GM21723 (cell line): ENCODE measurements around the gene RINL.
"Not testable (repeated sequence)": the region's sequence is repeated elsewhere in the genome, so short reads cannot be mapped to it uniquely, and the experiment has no call there.

Experiments
- ATAC-seq: cut with Tn5 transposase; IDR thresholded peaks from one replicate; pipeline ENCODE4 v1.9.1; 2021; ENCODE audit warnings: mild to moderate bottlenecking, moderate library complexity; ENCODE audit not compliant: unreplicated experiment

Gene RINL

DNA sequence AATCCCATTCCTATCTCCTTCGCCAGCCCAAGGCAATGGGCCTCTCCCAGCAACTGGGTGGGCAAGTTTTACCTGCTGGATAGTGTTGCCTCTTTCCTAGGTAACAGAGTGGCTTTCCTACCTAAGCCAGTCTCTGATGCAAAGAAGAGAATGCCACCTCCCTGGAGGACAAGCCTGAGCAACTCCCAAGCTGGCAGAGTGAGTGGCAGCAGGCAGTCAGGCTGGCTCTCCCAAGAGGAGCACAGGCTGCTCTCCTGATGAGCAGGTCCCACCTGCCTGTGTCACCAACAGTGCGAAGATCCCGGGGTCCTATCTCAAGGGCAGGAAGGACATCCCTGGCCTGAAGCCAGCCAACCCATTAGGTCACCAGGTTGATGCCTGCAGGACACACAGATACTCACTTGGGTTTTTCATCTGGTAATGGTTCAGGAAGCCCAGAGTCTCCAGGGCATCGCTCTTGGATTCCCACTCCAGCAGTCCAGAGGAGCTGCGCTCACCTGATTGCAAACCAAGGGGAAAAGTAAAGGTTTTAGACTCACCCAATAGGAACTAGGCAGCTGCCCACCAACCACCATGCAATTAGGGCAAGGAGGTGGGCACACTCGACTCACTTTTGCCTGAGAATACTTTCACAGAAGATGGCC, 41.0 kb downstream of the RINL start:
- ATAC-seq: no peak

DNA sequence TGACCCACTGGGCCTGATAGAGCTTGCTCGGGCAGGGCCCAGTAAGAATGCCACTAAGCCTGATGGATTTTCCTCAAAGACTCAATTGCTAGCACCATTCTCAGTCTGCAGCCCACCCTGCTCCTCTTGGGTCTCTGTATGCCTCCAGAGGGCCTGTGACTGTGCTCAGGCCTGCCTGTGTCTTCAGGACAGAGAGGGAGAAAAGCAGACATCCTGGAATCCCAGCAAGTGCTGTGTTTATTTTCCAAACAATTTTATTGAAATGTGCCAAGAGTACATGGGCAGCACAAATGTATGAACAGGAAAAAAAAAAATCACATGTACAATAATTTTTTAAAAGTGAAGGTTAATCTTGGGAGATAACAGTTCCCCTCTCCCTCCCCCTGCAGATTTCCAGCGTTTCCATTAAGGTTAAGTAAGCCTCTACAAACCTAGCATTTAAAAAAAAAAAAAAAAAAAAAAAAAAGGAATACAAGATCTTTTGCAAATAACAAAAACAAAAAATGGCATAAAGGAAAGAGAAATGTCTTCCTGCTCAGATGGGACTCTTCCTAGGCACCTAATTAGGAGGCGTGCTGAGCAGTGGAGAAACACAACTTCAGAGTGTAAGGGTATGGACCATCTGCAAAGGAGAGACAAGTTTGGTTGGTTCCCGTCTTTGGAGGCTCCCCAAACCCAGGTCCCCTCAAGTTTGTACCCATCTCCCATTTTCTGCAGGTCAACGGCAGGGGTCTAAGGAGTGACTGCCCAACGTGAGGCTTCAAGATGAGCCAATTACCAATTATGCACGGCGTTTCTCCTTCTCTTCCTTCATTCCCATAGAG, 41.7 kb downstream of the RINL start:
- ATAC-seq: no peak

DNA sequence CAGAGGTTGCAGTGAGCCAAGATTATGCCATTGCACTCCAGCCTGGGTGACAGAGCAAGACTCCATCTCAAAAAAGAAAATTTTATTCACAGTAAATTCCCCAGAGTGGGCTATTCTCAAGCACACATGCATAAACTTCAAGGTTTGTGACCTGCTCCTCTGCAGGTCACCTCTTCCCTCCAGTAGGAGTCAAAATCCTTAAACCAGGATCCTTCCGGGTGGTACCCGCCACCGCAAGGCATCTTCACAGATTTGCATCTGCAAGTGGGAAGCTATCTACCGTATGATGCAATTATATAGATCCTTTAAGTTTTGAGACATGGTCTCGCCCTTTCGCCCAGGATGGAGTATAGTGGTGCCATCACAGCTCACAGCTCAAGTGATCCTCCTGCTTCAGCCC, 43.5 kb downstream of the RINL start:
- ATAC-seq: no peak

DNA sequence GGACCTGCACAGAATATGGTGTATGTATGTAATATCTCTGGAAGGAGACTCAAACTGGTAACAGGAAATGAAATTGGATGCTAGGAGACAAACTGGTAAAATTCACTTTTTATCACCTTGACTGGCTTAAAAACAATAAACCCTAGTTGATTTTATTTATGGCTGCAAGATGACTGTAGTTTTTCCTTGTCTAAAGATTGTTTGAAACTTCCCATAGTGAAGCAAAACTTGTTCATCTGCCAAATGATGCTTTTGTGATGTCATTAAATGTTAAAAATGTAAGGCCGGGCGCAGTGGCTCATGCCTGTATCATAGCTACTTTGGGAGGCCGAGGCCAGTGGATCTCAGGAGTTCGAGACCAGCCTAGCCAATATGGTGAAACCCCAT, 44.0 kb downstream of the RINL start:
- no peak for ATAC-seq

DNA sequence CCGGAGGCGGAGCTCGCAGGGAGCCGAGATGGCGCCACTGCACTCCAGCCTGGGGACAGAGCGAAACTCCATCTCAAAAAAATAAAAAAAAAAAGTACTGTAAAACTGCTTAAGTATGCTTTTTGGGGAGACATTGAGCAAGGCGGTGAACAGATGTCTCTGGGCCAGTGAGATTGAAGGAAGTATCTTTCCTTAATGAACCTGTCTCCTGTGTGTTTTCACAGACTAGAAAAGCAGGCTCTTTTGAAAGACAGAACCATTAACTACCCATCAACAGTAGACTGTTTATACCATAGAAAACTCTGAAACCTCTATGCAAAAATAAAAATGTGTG, 45.0 kb downstream of the RINL start:
- ATAC-seq: no peak

DNA sequence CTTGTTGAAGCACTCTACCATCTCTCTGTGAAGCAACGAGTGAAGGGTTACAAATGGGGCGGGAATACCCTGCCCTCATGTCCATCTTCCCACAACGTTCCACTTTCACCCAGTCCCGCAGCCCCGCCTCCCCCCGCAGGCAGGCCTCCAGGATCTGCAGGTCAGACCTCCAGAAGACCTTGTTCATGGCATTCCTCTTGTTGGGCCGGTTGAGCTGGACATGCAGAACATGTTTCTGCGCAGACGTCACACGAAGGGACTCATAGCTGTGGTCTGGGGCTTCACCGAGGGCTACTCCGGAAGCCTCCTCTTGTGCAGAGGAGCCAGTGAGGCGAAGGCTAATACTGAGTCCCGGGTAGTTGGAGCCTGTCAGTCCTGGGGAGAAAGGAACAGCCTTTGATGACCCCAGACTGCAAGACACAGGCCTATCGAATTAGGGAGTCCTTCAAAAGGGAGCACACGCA, 46.9 kb downstream of the RINL start:
- peak; percentile 57 for ATAC-seq

DNA sequence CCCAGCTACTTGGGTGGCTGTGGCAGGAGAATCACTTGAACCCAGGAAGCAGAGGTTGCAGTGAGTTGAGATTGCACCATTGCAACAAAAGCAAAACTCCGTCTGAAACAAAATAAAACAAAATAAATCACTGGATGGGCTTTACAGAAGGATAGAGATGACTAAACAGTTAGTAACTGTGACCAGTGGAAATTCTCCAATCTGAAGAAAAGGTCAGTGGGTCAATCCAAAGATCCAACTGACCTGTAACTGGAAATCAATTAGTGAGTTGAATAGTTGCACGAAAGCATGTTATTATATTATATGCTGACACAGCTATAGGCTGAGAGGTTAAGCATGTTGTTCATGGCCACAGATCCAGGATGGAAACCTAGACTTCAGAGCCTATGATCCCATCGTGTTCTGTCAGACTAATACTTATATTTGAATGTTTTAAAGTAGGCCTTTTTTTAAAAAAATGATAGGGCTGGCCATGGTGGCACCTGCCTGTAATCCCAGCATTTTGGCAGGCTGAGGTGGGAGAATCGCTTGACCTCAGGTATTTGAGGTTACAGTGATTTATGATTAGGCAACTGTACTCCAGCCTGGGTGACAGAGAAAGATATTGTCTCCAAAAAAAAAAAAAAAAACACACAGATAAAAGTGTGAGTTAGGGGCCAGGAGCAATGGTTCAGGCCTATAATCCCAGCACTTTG, 47.9 kb downstream of the RINL start:
- no peak for ATAC-seq

DNA sequence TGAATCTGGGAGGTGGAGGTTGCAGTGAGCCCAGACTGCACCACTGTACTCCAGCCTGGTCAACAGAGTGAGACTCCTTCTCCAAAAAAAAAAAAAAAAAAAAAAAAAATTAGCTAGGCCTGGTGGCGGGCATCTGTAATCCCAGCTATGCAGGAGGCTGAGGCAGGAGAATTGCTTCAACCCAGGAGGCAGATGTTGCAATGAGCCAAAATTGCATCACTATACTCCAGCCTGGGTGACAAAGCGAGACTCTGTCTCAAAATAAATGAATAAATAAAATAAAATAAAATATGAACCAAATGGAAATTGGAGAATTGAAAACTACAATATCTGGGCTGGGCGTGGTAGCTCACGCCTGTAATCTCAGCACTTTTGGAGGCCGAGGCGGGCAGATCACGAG, 48.9 kb downstream of the RINL start:
- ATAC-seq: not testable (repeated sequence)

DNA sequence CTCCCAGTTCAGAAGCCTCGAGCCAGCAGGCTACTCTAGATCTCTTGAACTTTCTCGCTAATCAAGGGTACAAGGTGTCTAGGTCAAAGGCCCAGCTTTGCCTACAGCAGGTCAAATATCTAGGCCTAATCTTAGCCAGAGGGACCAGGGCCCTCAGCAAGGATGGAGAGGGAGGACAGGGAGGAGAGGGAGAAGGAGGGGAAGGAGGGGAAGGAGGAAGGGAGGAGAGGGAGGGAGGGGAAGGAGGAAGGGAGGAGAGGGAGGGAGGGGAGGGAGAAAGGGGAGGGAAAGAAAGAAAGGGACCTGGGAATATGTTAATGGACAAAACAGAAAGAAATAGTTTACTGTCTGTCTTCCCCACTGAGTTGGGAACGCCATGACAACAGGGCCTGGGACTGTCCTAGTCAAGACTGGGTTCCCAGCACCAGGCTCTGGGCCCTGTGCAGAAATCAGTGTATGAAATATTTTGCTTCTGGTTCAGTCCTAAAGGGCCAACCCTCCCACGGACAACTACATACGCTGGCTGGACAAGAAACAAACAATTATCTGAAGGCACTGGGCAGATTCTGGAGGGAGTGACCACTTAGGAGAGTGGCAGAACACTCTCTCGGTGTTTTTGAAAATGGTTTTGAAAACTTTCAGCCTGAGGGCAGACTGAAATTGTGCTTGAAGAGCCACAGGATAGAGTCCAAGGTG, 51.1 kb downstream of the RINL start:
- ATAC-seq: no peak

DNA sequence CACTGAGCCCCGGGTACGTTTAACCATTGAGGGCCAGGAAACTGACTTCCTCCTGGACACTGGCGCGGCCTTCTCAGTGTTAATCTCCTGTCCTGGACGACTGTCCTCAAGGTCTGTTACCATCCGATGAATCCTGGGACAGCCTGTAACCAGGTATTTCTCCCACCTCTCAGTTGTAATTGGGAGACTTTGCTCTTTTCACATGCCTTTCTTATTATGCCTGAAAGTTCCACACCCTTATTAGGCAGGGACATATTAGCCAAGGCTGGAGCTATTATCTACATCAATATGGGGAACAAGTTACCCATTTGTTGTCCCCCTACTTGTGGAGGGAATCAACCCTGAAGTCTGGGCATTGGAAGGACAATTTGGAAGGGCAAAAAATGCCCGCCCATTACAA, 52.1 kb downstream of the RINL start:
- not testable (repeated sequence) for ATAC-seq

DNA sequence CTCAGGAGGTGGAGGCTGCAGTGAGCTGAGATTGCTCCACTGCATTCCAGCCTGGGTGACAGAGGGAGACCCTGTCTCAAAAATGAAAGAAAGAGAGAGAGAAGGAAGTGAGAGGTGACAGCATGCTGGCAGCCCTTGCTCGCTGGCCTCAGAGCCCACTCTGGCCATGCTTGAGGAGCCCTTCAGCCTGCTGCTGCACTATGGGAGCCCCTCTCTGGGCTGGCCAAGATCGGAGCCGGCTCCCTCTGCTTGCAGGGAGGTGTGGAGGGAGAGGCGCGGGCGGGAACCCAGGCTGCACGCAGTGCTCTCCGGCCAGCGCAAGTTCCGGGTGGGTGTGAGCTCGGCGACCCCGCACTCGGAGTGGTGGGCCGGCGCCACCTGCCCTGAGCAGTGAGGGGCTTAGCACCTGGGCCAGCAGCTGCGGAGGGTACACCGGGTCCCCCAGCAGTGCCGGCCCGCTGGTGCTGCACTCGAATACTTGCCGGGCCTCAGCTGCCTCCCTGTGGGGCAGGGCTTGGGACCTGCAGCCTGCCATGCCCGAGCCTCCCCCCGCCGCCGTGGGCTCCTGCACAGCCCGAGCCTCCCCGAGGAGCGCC, 56.7 kb downstream of the RINL start:
- not testable (repeated sequence) for ATAC-seq

DNA sequence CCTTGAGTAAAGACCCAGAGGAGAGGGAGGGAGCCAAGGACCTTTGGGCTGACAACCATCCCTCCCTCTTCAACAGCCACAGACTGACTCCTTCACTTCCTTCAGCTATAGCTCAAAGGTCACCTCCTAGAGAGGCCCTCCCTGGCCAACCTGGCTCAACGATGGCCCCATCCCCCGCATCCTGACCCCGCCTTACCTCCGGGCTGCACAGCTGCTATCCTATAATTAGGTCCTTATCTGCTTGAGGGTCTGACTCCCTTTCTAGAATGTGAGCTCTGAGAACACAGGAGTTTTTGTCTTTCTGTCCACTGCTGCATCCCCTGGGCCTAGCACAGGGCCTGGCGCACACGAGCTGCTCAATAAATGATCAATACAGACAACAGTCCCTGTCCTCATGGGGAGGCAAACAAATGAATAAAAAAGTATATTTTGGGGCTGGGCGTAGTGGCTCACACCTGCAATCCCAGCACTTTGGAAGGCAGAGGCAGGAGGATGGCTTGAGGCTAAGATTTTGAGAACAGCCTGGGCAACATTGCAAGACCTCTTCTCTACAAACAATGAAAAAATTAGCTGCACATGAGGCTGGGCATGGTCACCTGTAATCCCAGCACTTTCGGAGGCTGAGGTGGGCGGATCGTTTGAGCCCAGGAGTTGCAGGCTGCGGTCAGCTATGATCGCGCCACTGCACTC, 58.7 kb downstream of the RINL start:
- no peak for ATAC-seq
